22Rv1 (cell line): ENCODE measurements around the gene MAPK8IP2.

Experiments used
- ZFX ChIP-seq: fragments of 450-650 bp; IDR thresholded peaks from 2 replicates; pipeline ENCODE4 v1.6.1; 2017; ENCODE audit warnings: antibody characterized with exemption, borderline replicate concordance
- TF ChIP-seq, protein P1 (sequence below): fragments of 450-650 bp; IDR thresholded peaks from 2 replicates; pipeline ENCODE4 v1.5.1; 2017; ENCODE audit warnings: mild to moderate bottlenecking

DNA sequence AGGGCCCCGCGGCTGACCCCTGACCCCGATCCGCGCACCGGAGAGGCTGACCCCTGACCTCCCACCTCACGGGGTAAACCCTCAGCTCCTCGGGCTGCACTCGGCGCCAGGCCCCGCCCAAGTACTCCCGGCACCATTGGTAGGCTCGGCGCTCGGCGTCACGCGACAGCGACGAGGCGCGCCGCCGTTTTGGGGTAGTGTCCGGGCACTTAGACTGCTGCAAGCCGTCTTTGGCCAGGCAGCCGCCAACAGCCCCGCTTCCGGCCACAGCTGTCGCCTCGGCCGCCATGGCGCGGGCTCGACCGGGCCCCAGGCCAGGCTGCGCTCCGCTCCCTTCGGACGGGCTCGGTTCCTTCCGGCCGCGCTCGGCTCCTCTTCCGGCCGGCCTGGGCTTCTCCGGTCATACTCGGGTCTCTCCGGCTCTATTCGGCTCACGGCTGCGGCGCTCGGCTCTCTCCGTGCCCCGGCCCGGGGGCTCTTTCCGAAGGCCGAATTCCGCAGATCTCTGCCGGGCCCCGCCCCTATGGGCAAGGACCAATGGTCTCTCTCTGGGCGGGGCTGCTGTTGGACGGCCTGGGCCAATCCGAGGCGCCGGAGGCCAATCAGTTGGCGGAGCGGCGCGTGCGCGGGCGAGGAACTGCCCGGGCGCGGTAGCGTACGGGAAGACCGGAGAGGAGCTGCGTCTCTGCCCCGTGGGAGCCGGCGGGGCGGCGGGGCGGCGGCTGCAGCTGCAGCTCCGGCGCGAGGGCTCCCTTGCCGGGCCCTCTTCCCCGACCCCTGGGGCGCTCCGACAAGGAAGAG, 17.9 kb upstream of the MAPK8IP2 start, which contains the start of gene CHKB:
- TF ChIP-seq, protein P1, sequence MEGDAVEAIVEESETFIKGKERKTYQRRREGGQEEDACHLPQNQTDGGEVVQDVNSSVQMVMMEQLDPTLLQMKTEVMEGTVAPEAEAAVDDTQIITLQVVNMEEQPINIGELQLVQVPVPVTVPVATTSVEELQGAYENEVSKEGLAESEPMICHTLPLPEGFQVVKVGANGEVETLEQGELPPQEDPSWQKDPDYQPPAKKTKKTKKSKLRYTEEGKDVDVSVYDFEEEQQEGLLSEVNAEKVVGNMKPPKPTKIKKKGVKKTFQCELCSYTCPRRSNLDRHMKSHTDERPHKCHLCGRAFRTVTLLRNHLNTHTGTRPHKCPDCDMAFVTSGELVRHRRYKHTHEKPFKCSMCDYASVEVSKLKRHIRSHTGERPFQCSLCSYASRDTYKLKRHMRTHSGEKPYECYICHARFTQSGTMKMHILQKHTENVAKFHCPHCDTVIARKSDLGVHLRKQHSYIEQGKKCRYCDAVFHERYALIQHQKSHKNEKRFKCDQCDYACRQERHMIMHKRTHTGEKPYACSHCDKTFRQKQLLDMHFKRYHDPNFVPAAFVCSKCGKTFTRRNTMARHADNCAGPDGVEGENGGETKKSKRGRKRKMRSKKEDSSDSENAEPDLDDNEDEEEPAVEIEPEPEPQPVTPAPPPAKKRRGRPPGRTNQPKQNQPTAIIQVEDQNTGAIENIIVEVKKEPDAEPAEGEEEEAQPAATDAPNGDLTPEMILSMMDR: no peak
- no peak for TF ChIP-seq ZFX
